Measurements from ENCODE around the gene WWOX. TPM values are rescaled to one million over a fixed set of nuclear protein-coding genes. Genes with fewer than 3 reads are reported as not detected.

Gene WWOX
- total RNA-seq, 1 experiment from 2014 or later, result 15.6 TPM

GRCh38 chr16:78503602-78504001 lies 404.1 kb downstream of the WWOX start:
- no peaks in the 10 kb centered on the region for H3K23me2 ChIP-seq (ENCODE audit: insufficient read length, low read depth, low read length, poor library complexity, severe bottlenecking)
- no peak overlapping the region for H3K9ac ChIP-seq (ENCODE audit: extremely low read depth, insufficient read length, low read length)
- no peak overlapping the region for H2AFZ ChIP-seq (ENCODE audit: low read length)
- no peak overlapping the region for H3K56ac ChIP-seq (ENCODE audit: insufficient read length, low read depth, low read length)
- no peaks in the 10 kb centered on the region for H3K79me1 ChIP-seq (ENCODE audit: insufficient read depth, low read depth, low read length, poor library complexity, severe bottlenecking)
- no peak overlapping the region for H3K4me3 Mint-ChIP-seq
- no peak overlapping the region for H2BK120ac ChIP-seq (ENCODE audit: low read depth, low read length, poor library complexity, severe bottlenecking)
- no peak for DNase-seq
- no peaks in the 10 kb centered on the region for H3K9me3 ChIP-seq (ENCODE audit: control insufficient read depth, low read depth, low read length)
- H2BK12ac ChIP-seq (ENCODE audit: insufficient read length, low read depth, low read length), result no peak overlapping the region
- no peak overlapping the region for H2BK20ac ChIP-seq (ENCODE audit: low read depth, low read length, poor library complexity, severe bottlenecking)
- H3K4ac ChIP-seq (ENCODE audit: low read depth, low read length), result no peak overlapping the region
- no peak overlapping the region for H4K91ac ChIP-seq (ENCODE audit: insufficient read length, low read depth, low read length)
- no peaks in the 10 kb centered on the region for H3K79me2 ChIP-seq (ENCODE audit: insufficient read depth, low read length)
- no peaks in the 10 kb centered on the region for H3K36me3 Mint-ChIP-seq (ENCODE audit: insufficient read depth in 1 of 3, low read depth in 3 of 3)
- H3T11ph ChIP-seq (ENCODE audit: low read length), result no peak overlapping the region
- H3K27me3 Mint-ChIP-seq (ENCODE audit: low read depth), result no peaks in the 10 kb centered on the region; the same call in none of the 2 replicates
- peak; percentile 90 for TF ChIP-seq CTCF (conservative IDR thresholded peaks at IDR 0.05)
- H3K27ac Mint-ChIP-seq, result no peak overlapping the region
- H4K8ac ChIP-seq (replicated peaks; ENCODE audit: insufficient read length, low read depth, low read length), result no peak overlapping the region
- H3K23ac ChIP-seq (ENCODE audit: insufficient read length, low read depth, low read length), result no peak overlapping the region
- no peak overlapping the region for H3K27ac ChIP-seq (ENCODE audit: insufficient read length, low read depth, low read length)
- H3K9me3 Mint-ChIP-seq, result no peaks in the 10 kb centered on the region
- H3K27me3 ChIP-seq (ENCODE audit: insufficient read depth, low read length), result no peaks in the 10 kb centered on the region
- H3K4me2 ChIP-seq (ENCODE audit: insufficient read depth, insufficient read length, low read length), result no peak overlapping the region
- no peak overlapping the region for H4K5ac ChIP-seq (ENCODE audit: insufficient read length, low read depth, low read length)
- no peaks in the 10 kb centered on the region for H3K4me1 ChIP-seq (ENCODE audit: insufficient read depth, low read length)
- H3K14ac ChIP-seq (ENCODE audit: insufficient read depth, low read length), result no peak overlapping the region
- H4K20me1 ChIP-seq (ENCODE audit: control insufficient read depth, insufficient read depth, insufficient read length), result no peaks in the 10 kb centered on the region
- H3K18ac ChIP-seq (ENCODE audit: insufficient read length, low read depth, low read length), result no peak overlapping the region
- H2BK5ac ChIP-seq (ENCODE audit: insufficient read length, low read length), result no peak overlapping the region
- no peak overlapping the region for H2AK5ac ChIP-seq (ENCODE audit: insufficient read length, low read length)
- H3K4me1 Mint-ChIP-seq, result peaks cover 20 to 33% of the 10 kb centered on the region in 2 experiments
- H2BK15ac ChIP-seq (ENCODE audit: low read depth, low read length), result no peak overlapping the region
- WGBS (ENCODE audit: extremely low coverage, insufficient read length, low lambda C conversion rate), result no CpG with 5 or more reads among the region's 3 CpGs
